Measurements from ENCODE around the gene HHATL.

Gene HHATL

GRCh38 chr3:42652611-42653302 lies 49.8 kb downstream of the HHATL start:
- DNase-seq, result peak; percentile 84

DNA sequence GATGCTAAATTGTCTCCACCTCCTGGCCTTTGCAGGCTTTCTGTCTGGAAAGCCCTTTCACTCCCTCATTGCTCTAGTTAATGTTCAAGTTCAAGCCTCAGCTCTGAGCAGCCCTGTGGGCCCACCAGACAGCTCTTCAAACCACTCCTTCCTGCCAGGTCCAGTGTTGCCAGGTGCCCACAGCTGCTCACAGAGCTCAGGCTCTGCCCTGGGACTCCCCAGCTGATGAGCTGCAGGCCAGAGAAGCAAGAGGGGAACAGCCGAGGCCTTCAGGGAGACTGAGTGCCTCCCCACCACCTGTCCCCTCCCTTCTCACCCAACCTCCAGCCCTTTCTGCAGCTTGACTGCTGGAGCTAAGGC lies 50.4 kb downstream of the HHATL start:
- DNase-seq, result no peak

- peak; percentile 85 for DNase-seq
Measured at GRCh38 chr3:42651248-42652091, 51.1 kb downstream of the HHATL start.

DNA sequence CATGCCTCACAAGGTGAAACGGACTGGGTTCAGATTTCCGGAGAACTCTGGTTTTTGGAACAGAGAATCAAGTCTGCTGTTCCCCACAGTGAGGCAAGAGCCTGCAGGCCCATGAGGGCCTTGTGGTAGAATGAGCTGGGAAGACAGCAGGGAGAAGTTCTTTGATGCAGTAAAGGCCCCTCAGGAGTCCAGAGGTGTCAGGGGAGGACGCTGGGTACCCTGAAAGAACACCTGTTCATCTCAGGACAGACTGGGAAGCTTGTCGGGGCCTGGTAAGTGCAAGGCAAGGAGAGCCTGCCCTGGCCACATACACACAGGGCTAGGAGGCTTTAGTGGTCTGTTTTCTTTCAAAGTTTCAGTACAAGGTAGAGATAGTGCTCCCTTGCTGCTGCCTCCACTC lies 52.8 kb downstream of the HHATL start:
- DNase-seq, result no peak

GRCh38 chr3:42649006-42649405 lies 53.6 kb downstream of the HHATL start:
- no peak for DNase-seq

DNA sequence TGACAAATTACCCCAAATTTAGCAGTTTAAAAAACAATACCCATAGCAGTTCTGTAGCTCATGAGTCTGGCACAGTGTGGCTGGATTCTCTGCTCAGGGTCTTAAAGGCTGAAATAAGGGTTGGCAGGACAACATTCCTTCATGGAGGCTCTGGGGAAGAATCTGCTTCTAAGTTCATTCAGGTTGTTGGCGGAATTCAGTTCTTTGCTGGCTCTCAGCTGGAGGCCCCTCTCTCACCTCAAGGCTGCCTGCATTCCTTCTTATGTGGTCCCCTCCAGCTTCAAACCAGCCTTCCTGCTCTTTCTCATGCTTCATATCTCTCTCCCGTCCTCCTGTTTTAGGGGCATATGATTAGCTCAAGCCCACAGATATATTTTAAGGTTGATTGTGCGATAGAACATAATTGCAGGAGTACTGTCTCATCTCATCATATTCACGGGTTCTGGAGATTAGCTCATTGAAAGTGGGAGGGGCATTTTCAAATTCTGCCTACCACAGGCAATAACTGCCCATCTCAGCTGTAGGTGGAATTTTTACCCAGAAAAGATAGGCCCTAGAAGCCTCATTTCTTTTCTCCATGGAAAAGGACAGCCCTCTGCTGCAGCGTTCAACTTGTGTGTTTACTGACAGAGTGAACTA lies 54.7 kb downstream of the HHATL start:
- DNase-seq, result no peak

Measured in fibroblast of skin of back (primary cell).